GM12873 (cell line): ENCODE results near the gene IL6.

ENCODE experiments used
- TF ChIP-seq, protein P1 (sequence below): IDR thresholded peaks from 2 replicates; pipeline ENCODE4 v1.5.1; 2012; ENCODE audit warnings: low read depth, mild to moderate bottlenecking, moderate library complexity, low read length, control low read depth; ENCODE audit not compliant: insufficient read depth; ENCODE audit errors: missing control alignments

The IL6 gene

DNA sequence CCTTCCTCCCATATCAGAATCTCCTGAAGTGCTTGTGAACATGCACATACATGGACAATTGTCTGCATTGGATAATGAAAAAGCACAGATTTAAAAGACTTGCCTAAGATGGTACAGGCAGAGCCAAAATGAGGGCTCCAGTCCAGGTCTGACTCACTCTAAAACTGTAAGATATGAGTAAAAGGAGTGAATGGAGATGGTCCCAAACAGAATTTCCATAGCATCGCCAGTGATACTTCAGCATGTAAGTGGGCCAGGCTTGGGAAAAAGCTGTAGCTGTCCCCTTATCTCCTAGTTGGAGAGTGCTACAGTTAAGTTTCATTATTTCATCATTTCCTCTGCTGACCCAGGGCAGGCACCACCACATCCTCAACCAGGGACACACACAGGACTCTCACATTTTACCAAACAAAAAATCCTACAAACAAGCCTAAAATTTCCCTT is 26.4 kb upstream of the IL6 start:
- TF ChIP-seq, protein P1, sequence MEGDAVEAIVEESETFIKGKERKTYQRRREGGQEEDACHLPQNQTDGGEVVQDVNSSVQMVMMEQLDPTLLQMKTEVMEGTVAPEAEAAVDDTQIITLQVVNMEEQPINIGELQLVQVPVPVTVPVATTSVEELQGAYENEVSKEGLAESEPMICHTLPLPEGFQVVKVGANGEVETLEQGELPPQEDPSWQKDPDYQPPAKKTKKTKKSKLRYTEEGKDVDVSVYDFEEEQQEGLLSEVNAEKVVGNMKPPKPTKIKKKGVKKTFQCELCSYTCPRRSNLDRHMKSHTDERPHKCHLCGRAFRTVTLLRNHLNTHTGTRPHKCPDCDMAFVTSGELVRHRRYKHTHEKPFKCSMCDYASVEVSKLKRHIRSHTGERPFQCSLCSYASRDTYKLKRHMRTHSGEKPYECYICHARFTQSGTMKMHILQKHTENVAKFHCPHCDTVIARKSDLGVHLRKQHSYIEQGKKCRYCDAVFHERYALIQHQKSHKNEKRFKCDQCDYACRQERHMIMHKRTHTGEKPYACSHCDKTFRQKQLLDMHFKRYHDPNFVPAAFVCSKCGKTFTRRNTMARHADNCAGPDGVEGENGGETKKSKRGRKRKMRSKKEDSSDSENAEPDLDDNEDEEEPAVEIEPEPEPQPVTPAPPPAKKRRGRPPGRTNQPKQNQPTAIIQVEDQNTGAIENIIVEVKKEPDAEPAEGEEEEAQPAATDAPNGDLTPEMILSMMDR = no peak

- TF ChIP-seq, protein P1 = no peak
Measured at GRCh38 chr7:22702516-22702915, 24.5 kb upstream of the IL6 start.

- TF ChIP-seq, protein P1 = no peak
Measured at GRCh38 chr7:22709857-22710256, 17.1 kb upstream of the IL6 start.

DNA sequence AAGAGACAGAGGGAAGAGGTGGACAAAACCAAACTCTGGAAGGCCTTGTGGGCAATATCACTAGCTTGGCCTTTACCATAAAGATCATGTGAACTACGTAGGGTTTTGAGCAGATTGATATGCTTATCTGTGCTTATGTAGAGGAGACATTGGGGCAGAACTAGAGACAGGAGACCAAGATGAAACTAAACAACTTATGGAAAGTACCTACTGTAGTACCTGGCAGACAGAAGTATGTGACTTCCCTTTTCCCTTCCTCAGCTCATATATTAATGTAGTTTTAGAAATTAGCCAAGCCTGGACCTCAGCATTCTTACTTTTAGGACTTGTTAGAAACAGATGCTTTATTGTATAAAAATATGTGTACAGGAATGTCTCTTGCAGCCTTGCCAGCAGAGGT is 14.0 kb upstream of the IL6 start:
- TF ChIP-seq, protein P1 = no peak

DNA sequence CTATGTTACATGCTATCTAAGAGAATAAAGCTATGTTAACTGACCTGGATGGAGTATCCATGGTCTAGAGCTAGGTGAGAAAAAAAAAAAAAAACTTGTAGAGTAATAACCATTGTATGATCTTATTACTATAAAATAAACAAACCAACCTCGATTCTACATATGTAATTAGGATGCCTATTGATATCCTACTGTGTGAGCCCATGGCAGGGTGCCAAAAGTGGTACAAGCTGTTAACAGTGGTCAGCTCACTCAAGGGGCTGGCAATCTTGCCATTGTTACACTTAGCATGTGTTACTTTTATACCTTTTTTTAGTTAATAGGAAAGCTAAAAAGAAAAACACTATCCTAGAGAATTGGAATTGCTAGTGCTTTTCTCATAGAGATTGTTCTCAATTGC is 13.5 kb upstream of the IL6 start:
- TF ChIP-seq, protein P1 = no peak

GRCh38 chr7:22715969-22716368 is 11.0 kb upstream of the IL6 start:
- TF ChIP-seq, protein P1 = no peak

- TF ChIP-seq, protein P1 = no peak
Measured at GRCh38 chr7:22717760-22718159, 9.2 kb upstream of the IL6 start.
